GOT3 (cell line): ENCODE data around the gene SHLD1.
"Not testable (repeated sequence)": the region's sequence is repeated elsewhere in the genome, so short reads cannot be mapped to it uniquely, and the experiment has no call there.

Experiments
- DNase-seq: peaks from one replicate; lab custom pipeline; 2025; ENCODE audit warnings: mixed read lengths; lab: John Stamatoyannopoulos, UW

SHLD1 gene

DNA sequence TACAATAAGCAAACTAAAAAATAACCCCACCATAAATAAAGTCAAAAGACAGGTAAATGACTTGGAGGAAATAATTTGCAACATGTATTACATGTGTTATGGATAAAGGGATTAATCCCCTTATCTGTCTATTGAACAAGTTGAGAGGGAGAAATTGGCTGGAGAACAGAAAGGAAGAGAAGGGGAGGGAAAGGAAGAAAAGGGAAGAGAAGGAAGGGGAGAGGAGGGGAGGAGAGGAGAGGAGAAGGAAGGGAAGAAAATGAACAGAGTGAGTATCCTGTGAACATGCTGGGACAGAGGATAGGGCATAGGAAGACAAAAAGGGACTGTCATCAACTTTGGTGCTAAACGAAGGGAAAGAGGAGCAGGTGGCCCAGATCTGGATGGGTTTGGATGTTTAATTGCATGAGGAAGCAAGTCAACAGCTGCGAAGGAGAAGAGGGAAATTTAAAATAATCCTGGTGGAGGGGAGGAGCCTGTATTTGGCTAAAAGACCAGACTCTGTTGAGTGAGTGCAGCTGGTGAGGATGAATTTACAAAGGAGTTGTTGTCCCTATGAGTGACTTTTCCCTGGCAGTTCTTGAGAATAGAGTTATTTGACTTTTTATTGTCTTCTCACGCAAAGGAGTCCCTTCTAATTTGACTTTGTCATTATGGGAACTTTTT lies 14.2 kb upstream of the SHLD1 start:
- DNase-seq = no peak

DNA sequence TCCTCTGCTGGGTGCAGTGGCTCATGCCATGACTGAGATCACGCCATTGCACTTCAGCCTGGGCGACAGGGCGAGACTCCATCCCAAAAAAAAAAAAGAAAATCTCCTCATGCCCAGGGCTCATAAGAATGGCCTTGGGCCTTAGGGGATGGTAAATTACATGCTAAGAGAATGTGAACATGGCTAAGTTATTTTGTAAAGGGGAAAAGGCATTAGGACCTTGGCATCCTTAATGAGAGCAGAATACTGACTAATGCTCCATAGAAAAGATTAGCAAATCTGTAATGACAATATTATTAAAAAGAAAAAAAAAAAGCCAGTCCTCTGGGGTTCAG lies 12.6 kb upstream of the SHLD1 start:
- DNase-seq = no peak

DNA sequence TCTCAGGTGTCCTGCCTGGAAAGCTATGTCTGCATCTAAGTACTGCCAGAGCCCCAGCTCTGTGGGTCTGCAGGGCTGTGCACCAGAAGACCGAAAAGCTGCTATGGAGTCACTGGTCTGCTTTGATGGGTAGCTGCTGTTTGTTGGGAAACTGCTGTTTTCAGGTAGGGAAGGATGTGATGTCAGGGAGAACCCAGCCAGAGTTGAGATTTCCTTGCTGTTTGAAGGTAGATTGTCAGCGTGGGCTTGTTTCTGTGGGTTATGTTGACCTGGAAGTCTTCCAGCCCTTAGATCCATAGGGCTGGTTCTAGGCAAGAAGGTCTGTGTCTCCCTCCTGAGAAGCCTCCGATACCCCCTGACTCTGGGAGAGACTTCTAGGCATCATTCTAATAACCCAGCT lies 12.2 kb upstream of the SHLD1 start:
- no peak for DNase-seq

DNA sequence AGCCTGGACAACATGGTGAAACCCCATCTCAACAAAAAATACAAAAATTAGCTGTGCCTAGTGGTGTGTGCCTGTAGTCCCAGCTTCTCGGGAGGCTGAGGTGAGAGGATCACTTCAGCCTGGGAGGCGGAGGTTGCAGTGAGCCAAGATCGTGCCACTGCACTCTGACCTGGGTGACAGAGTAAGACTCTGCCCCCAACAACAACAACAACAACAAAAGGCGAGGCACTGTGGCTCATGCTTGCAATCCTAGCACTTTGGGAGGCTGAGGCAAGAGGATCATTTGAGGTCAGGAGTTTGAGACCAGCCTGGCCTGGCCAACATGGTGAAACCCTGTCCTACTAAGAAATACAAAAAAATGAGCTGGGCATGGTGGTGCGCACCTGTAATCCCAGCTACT lies 9.6 kb upstream of the SHLD1 start:
- not testable (repeated sequence) for DNase-seq

DNA sequence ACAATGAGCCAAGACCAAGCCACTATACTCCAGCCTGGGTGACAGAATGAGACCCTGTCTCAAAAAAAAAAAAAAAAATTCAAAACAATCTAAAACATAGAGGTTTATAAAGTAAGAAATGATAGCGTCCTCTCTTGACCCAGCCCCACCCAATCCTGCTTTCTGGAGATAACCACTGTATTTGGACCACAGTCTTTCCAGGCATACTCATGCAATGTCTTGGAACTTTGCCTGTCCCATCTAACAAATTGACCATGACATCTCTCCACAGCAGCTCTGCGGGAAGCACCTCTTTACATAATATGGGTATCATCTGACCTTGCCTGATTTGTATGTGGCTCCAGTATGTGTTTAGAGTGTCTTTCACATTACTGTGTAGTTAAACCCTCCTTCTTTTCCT lies 9.1 kb upstream of the SHLD1 start:
- no peak for DNase-seq

DNA sequence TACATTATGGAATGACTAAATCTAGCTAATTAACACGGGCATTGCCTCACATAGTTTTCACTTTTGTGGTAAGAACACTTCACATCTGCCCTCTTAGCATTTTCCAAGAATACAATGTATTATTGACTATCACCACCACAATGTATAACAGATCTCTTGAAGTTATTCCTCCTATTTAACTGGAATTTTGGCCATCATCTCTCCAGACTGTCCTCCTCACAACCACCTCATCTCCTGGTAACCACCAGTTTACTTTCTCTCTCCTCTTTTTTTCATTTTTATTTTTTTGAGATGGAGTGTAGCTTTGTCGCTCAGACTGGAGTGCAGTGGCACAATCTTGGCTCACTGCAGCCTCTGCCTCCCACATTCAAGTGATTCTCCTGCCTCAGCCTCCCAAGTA lies 8.2 kb upstream of the SHLD1 start:
- DNase-seq = no peak

DNA sequence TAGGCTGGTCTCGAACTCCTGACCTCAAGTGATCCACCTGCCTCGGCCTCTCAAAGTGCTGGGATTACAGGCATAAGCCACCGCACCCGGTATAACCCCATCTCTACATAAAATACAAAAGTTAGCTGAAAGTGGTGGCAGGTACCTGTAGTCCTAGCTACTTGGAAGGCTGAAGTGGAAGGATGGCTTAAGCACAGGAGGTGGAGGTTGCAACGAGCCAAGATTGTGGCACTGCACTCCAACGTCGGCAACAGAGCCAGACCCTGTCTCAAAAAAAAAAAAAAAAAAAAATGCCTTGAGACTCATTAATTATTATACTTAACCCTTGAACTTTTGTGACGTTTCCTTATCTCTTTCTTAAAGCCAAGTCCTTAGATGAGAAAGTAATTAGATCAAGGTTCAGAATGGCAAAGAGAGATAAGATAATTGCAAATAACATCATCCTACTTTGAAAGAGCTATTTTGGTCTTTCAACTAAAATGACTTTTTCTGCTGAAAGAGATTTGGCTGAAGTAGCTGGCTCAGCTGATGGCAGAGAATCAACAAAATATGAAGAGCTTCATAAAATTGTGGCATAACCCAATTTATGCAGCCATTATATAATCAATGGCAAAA lies 4.7 kb upstream of the SHLD1 start:
- DNase-seq = no peak

DNA sequence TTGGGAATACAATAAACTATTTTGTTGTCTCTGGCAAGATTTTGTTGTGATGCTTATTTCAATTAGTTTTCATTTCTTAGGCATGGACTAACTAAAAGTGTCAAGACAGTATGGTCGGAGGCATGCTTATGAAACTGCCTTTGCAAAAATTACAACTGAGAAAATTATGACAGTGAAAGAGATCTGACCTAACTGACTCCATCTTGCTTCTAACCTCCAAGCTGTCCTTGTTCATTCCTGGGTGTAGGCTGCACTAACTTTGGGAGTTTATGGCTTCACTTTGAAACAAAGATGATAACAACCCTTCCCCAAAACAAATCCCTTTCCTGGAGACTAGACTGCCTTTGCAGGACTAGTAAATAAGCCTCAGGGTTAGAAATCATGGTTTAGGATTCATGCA lies 4.1 kb upstream of the SHLD1 start:
- DNase-seq = no peak

DNA sequence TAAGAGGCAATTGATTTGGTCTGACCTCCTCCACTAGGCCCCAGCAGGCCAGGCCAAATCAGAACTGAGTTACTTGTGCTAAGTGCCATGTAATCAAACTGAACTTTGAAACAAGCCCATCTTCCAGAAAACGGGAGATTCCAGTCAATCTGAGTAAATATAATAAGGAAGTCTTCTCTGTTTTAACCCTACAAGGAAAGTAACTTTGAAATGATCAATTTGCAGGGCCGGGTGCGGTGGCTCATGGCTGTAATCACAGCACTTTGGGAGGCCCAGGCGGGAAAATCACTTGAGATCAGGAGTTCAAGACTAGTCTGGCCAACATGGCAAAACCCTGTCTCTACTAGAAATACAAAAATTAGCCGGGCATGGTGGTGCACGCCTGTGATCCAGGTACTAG lies 2.0 kb upstream of the SHLD1 start:
- DNase-seq = no peak

DNA sequence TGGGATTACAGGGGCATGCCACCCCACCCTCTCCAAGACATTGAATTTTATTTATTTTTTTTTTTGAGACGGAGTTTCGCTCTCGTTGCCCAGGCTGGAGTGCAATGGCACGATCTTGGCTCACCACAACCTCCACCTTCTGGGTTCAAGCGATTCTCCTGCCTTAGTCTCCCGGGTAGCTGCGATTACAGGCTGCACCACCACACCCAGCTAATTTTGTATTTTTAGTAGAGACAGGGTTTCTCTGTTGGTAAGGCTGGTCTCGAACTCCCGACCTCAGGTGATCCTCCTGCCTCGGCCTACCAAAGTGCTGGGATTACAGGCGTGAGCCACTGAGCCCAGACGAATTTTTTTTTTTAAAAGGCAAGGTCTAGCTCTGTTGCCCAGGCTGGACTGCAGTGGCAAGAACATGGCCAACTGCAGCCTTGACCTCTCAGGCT lies 669 bp upstream of the SHLD1 start:
- not testable (repeated sequence) for DNase-seq

DNA sequence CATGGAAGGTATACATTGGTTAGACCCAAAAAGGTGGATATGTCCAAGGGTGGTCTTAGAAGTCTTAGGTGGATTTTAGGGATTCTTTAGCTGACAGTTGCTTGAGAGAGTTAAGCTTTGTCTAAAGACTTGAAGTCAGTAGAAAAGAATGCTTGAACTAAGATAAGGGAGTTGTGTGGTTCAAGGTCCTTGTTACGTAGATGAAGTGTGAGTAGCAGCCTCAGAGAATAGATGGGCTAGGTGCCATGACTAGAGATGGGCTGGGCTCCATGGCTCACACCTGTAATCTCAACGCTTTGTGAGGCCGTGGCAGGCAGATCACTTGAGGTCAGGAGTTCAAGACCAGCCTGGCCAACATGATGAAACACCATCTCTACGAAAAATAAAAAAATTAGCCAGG lies 1.7 kb downstream of the SHLD1 start:
- no peak for DNase-seq

DNA sequence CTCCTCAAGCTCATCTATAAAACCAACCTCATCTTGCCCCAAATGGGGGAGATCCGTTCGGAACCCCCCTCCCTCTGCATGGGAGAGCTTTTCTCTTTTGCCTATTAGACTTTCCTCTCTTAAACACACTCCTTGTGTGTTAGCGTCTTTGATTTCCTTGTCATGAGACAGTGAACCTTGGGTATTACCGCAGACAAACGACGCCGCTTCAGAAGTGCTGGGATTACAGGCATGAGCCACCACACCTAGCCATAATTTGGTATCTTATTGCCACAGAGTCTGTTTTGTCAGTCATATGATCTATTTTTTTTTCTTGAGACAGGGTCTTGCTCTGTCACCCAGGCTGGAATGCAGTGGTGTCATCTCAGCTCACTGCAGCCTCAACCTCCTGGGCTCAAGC lies 3.6 kb downstream of the SHLD1 start:
- DNase-seq = no peak

DNA sequence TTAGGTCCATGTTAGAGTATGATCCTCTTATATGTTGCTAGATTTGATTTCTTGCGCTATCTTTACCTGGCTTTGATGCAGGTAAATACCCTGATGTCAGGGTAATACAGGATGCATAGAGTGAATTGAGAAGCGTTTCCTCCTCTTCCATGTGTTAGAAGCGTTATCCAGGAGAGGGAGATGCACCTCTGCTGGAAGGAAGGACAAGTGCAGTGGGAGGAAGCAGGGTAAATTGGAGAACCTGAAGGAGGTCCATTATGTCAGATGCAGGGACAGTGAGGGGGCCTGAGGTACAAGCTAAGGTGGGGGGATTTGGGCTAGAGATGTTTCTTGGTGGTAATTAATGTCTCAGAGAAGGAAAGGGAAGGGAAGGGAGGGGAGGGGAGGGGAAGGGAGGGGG lies 7.7 kb downstream of the SHLD1 start:
- DNase-seq = no peak

DNA sequence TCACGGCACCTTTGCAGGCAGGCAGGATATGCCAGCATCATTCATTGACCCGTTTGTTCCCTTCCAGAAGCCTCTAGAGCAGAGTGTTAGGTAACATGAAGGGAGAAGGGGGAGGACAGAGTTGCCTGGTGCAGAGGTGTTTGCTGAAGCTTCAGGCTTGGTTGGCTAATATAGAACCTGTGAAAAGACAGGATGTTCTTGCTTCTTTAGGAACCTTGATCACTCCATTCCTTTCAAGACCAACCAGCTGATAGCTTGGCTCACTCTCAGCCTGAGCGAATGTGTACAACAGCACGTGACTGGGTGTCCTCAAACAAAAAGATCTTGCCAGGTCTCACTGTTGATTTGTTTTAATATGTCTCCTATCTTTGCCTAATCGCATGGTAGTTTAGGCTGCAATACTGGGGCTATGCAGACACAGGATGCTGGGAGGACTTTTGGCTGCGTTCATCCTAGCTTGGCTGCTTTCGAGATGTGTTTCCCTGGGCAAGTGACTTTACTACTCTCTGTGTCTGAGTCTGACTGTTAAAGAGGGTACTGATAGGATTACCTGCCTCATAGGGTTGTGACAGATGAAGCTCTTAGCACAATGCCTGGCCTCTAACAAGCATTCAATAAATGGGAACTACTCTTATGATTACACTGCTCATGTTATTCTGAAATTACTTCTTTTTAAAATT lies 16.0 kb downstream of the SHLD1 start:
- DNase-seq = no peak

DNA sequence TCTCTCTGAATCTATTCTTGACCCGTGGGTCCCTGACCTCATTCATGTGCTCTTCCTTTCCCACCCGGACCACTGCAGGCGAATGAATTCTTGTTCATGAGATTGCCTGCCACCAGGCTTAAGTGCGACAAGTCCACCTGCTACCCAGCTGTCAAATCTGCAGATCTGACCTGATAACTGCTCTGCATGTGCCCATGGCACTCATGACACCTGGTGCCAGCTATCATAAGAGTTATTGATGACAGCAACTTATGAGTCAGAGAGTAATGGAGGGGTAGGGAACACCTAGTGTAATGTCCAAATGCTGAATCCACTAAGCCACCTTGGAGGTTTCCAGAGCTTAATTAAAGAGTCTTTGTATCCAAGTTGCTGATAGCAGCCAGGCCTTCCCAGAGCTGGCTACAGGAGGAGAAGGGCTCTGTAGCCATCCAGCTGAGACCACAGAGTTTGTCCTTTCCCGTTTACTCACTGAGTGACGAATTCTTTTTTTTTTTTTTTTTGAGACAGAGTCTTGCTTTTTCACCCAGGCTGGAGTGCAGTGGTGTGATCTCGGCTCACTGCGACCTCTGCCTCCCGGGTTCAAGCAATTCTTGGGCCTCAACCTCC lies 17.4 kb downstream of the SHLD1 start:
- DNase-seq = no peak

DNA sequence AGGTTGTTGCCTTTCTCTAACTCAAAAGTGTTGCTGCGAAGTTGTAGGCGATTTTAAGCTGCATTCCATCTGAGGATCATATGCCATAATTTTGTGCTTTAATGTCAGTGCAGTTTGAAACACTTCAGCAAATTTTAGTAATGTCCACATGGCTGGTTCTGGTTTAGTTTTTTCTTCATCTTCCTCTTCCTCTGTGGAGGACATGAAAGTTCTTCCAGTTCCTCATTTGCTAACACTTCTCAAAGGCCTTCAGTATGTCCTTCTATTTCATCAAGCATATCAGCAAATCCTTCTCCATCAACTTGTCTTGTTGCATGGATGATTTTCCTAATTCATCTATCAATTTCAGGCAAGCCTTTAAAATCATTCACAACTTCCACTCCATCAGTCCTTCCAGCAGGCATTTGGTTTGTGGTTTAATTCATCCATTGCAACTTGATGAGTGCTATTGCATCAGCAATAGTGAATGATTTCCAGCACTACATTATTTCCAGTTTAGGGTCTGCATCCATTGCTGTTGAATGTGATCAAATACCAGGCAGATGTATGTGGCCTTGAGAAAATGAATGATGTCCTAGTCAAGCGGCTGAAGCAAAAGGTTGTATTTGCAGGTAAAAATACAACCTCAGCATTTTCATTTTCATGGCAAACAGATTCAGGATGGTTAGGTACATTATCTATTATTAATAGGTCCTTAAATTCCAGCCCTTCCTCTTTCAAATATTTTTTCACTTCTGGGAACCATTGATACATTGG lies 20.2 kb downstream of the SHLD1 start:
- no peak for DNase-seq

DNA sequence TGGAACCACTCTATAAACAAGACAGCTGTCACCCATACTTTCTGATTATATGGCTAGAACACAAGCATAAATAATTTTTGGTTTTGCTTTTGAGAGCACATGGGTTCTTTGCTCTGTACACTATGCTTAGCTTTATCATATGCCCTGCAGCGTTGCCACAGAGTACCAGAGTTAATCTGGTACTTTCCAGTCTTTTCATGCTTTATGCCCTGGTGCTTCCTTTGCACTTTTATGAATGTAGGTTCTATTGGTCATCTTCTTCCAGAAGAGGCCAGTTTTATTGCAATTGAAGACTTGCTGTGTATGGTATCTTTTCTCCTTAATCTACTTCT lies 20.8 kb downstream of the SHLD1 start:
- DNase-seq = no peak

DNA sequence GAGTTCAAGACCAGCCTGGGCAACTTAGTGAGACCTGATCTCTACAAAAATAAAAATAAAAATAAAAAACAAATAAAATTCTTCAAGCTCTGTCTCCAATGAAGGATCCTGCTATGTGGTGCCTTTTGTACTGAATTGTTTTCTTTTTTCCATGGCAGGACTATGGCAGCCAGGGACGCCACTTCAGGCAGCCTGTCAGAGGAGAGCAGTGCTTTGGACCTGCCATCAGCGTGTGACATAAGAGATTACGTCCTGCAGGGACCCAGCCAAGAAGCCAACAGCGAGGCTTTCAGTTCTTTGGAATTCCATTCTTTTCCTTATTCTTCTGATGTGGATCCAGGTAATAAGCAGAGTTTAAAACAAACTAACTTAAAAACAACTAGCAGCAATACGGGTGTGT lies 22.5 kb downstream of the SHLD1 start:
- DNase-seq = no peak

DNA sequence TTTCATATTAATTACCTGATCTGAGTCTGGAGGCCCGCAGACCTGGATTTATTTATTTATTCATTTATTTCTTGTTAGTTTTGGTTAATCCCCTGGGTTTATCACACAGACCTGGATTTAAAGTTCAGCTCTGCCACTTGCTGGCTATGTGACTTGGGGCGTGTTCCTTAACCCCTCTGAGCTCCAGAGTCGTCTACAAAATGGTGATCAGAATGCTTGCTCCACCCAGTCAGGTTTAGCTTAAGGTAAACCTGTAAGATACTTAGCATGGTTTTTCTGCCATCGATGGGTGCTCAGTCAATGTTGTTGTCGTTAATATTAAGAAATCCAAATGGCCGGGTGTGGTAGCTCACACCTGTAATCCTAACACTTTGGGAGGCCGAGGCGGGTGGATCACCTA lies 23.4 kb downstream of the SHLD1 start:
- DNase-seq = no peak

DNA sequence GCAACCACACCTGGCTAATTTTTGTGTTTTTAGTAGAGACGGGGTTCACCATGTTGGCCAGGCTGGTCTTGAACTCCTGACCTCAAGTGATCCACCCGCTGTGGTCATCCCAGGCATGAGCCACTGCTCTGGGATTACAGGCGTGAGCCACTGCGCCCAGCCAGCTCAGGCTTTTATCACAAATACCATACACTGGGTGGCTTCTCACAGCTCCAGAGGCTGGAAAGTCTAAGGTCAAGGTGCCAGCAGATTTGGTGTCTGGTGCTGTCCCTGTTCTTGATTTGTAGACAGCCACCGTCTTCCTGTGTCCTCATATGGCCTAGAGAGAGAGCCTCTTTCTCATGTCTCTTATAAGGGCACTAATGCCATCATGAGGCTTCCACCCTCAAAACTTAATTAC lies 25.9 kb downstream of the SHLD1 start:
- DNase-seq = no peak

DNA sequence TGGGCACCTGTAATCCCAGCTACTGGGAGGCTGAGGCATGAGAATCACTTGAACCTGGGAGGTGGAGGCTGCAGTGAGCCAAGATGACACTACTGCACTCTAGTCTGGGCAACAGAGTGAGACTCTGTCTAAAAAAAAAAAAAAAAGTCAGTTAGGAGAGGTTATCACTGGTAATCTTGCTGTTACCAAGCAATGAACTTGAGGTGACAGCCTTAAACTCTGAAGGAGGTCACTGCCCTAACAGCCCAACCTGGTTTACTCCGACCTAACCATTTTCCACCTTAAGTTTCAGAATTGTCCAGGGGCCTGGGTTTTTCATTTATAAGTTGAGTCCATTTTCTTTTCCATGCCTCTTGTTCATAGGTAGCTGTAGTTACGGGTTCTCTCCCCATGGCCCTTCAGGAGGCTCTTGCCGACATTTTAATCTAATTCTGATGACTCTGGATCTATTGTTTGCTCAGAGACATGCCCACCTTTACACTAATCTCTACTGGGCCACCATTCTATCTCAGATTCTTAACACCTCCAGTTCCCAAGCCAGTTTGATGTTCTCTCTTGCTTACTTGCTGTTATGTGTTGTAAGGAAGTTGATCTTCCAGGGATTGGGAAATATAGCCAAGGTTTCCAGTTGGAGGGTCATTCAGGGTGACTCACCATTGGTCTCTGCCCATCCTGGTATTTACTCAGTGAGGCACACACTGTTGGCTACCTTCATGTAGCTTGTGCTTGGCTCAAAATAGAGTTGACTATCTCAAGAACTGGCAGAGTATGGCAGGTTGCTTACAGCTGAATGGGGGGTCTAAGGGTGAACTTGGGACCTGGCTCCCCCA lies 29.1 kb downstream of the SHLD1 start:
- DNase-seq = no peak

DNA sequence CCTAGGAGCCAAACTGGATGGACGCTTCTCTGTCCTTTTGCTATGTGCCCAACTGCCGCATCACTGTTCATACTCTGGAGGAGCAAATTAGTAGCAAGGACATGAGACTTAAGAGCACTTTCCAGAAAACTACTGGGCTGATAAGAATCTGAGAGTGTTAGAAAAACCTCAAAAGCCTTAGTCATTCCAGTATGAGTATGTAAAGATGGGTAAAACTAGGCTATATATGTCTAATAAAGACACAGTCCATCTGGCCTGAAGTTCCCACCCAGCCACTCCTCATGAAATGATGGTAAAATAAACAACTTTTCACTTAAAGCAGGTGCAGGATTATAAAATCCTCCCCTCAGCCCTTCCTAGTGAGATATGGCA lies 30.6 kb downstream of the SHLD1 start:
- DNase-seq = no peak
